ENCODE data around the gene FNDC3B.

The FNDC3B gene

DNA sequence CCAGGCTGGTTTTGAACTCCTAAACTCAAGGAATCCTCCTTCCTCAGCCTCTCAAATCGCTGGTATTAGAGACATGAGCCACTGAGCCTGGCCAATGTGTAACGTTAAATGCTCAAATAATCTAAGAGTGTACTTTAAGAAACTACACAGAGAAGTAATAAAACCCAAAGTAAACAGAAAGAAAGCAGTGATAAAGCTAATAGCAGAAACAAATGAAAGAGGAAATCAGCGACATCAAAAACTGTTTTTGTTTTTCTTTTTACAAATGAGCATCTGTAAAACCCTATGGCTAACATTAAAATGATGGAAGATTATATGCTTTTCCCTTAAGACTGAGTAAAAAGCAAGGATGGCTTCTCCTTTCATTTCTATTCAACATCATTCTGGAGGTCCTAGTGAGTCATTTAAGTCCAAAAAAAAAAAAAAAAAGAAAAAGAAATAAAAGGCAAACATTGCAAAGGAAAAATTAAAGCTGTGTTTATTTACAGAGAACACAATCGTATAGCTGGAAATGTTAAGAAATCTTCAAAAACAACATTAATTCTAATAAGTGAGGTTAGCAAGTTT is 36.8 kb upstream of the FNDC3B start:
- TF ChIP-seq, protein P1, sequence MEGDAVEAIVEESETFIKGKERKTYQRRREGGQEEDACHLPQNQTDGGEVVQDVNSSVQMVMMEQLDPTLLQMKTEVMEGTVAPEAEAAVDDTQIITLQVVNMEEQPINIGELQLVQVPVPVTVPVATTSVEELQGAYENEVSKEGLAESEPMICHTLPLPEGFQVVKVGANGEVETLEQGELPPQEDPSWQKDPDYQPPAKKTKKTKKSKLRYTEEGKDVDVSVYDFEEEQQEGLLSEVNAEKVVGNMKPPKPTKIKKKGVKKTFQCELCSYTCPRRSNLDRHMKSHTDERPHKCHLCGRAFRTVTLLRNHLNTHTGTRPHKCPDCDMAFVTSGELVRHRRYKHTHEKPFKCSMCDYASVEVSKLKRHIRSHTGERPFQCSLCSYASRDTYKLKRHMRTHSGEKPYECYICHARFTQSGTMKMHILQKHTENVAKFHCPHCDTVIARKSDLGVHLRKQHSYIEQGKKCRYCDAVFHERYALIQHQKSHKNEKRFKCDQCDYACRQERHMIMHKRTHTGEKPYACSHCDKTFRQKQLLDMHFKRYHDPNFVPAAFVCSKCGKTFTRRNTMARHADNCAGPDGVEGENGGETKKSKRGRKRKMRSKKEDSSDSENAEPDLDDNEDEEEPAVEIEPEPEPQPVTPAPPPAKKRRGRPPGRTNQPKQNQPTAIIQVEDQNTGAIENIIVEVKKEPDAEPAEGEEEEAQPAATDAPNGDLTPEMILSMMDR (IDR thresholded peaks at IDR 0.05; ENCODE audit: insufficient read depth, missing control alignments): no peak
- FAIRE-seq: no peak
- no peak for DNase-seq (ENCODE audit: insufficient read length, low spot score)

DNA sequence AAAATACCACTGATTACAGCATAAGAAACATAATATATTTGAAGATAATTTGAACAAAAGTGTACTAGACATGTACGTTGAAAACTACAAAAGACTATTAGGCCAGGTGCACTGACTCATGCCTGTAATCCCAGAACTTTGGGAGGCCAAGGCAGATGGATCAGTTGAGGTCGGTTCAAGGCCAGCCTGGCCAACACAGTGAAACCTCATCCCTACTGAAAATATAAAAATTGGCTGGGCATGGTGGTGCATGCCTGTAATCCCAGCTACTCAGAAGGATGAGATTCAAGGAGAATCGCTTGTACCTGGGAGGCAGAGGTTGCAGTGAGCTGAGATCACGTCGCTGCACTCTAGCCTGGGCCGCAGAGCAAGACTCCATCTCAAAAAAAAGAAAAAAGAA is 36.2 kb upstream of the FNDC3B start:
- DNase-seq (ENCODE audit: insufficient read length, low spot score) (no peak), FAIRE-seq (no peak)
- TF ChIP-seq, protein P1 (IDR thresholded peaks at IDR 0.05; ENCODE audit: insufficient read depth, missing control alignments): no peak

DNA sequence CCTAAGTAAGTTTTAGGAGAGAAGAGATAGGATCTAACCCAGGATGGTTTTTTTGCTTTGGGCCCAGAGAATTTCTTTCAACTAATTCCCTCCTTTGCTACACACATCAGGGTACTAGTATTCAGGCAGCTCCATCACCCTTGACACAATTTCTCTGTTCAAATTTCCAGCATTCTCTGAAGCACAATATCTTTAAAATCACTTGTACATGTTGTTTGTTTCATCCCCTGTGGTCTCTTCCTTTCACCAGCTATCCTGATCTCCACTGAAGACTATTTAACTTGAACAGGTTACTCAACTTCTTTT is 32.4 kb upstream of the FNDC3B start:
- no peak for DNase-seq (ENCODE audit: insufficient read length, low spot score)
- peak; percentile 41 for FAIRE-seq
- TF ChIP-seq, protein P1 (IDR thresholded peaks at IDR 0.05; ENCODE audit: insufficient read depth, missing control alignments): no peak

DNA sequence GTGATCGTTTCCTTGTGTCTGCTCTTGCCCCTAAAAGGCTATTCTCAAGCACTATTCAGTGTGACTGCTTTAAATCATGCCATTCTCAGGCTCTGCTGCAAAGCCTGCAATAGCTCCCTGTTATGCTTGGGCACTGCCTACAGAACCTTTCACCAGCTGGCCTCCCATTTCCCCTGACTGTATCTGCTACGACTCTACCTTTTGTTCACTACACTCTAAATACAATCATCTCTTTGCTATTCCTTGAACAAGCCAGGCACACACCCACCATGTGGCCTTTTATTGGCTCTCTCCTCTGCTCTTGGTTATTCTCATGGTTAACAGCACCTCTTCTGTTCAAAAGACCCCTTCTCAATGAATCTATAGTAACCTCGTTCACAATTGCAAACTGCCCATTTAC is 29.6 kb upstream of the FNDC3B start:
- DNase-seq (ENCODE audit: insufficient read length, low spot score) (no peak), FAIRE-seq (no peak)
- TF ChIP-seq, protein P1 (IDR thresholded peaks at IDR 0.05; ENCODE audit: insufficient read depth, missing control alignments): no peak

DNA sequence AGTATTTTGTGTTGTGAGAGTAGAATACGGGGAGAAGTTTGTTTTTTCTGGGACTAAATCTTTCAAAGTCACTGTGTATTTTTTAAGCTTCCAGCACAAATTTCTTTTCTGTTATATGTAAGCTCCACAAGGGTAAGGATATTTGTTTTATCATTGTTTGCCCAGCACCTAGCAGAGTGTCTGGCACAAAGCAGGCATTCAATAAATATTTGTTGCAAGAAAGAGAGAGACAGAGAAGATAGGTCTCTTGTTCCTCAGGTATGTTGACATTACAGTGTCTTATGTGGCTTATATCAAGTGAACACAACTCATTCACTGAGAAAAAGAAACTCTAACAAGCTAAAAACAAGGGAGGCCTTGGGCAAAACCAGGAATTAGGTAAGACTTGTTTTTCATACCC is 26.6 kb upstream of the FNDC3B start:
- TF ChIP-seq, protein P1 (IDR thresholded peaks at IDR 0.05; ENCODE audit: insufficient read depth, missing control alignments): no peak
- DNase-seq (ENCODE audit: insufficient read length, low spot score) (no peak), FAIRE-seq (no peak)

DNA sequence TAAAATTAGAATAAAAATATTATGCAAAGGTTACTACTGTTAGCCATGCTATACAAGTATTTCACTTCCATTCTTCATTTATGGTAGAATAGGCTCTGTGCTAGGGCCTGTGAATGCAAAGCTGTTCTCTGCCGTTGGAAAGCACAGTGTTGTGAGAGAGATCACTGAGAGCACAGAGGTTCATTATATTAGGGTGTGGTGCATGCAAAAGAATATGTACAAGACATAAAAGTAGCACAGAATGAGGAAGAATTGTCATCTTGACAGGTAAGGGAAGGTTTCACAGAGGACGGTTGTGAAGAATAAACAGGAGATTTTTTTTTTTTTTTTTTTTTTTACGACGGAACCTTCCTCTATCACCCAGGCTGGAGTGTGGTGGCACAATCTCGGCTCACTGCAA is 25.2 kb upstream of the FNDC3B start:
- TF ChIP-seq, protein P1 (IDR thresholded peaks at IDR 0.05; ENCODE audit: insufficient read depth, missing control alignments): no peak
- DNase-seq (ENCODE audit: insufficient read length, low spot score) (no peak), FAIRE-seq (no peak)

DNA sequence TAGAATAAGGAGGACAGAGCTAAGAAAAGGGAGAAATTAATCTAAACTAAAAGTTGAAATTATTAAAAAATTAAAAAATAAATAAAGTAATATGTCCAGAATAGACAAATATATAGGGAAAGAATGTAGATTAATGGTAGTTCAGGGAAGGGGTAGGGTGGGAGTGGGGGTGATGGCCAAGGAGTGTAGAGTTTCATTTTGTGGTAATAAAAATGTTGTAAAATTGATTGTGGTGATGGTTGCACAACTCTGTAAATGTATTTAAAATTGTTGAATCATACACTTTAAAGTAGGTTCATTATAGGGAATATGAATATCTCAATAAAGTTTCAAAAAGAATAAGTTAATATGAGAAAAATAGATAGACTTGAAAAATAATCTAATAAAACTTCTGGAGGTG is 21.0 kb upstream of the FNDC3B start:
- FAIRE-seq: no peak
- TF ChIP-seq, protein P1 (IDR thresholded peaks at IDR 0.05; ENCODE audit: insufficient read depth, missing control alignments): no peak

More for the DNA sequence above, 21.0 kb upstream of the FNDC3B start:
- DNase-seq (ENCODE audit: insufficient read length, low spot score): no peak
